Omental fat pad (tissue), 4 donors: ENCODE data around the gene GPX1. TPM values are rescaled to one million over a fixed set of nuclear protein-coding genes. Genes with fewer than 3 reads are reported as not detected.
A peak's percentile ranks its signal among the peaks of the same experiment; 100 is the strongest.
"Not testable (repeated sequence)": the region's sequence is repeated elsewhere in the genome, so short reads cannot be mapped to it uniquely, and the experiment has no call there.

ENCODE experiments used
- ATAC-seq: fragments of 150-250 bp; one replicate; pipeline ENCODE4 v1.9.1; 2016; ENCODE audit warnings: mild to moderate bottlenecking, moderate library complexity; ENCODE audit not compliant: low FRiP score
- DNase-seq: peaks from one replicate; pipeline ENCODE4 v3.0.0-alpha.2; 2019; ENCODE audit warnings: low spot score
- total RNA-seq, 4 donors: library from RNA; depleted of rRNA; stranded (reverse); fragments of >200 nt; gene quantifications; one replicate each; pipeline ENCODE4 v1.1.0, GENCODE V29; 2016
- TF ChIP-seq, protein P1 (sequence below), 3 donors: fragments of 450-650 bp; IDR thresholded peaks; one replicate each; pipeline ENCODE4 v1.5.1; 2016 to 2017; ENCODE audit warnings: antibody characterized with exemption in 3 of 3, mild to moderate bottlenecking in 3 of 3, moderate library complexity in 2 of 3

The GPX1 gene
- total RNA-seq, 4 donors from 2014 or later = 318 to 730 (median 464) TPM

DNA sequence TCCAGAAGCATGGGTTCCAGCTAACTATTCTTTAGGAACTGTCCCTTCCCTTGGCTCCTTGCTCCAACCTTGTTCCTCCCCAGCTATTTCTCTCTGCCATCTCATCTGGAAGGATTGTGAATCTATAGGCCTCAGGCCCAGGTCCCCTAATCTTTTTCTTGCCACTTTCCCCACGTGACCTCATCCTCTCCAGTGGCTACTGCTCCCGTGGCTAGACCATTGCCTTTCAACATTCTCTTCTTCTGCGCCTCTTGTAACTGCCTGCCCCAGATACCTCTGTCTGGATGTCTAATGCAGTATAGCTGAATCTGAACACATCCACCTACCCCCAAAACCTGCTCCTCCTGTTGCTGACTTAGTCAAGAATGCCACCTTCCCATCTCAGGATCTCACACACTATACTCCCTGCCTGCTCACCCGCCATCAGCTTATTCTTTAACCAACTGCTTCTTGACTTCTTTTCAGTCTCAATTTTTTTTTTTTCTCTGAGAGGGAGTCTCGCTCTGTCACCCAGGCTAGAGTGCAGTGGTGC is 5.2 kb downstream of the GPX1 start:
- no peak for DNase-seq
- TF ChIP-seq, protein P1, sequence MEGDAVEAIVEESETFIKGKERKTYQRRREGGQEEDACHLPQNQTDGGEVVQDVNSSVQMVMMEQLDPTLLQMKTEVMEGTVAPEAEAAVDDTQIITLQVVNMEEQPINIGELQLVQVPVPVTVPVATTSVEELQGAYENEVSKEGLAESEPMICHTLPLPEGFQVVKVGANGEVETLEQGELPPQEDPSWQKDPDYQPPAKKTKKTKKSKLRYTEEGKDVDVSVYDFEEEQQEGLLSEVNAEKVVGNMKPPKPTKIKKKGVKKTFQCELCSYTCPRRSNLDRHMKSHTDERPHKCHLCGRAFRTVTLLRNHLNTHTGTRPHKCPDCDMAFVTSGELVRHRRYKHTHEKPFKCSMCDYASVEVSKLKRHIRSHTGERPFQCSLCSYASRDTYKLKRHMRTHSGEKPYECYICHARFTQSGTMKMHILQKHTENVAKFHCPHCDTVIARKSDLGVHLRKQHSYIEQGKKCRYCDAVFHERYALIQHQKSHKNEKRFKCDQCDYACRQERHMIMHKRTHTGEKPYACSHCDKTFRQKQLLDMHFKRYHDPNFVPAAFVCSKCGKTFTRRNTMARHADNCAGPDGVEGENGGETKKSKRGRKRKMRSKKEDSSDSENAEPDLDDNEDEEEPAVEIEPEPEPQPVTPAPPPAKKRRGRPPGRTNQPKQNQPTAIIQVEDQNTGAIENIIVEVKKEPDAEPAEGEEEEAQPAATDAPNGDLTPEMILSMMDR (IDR thresholded peaks at IDR 0.05) = no peak
- no peak for ATAC-seq

DNA sequence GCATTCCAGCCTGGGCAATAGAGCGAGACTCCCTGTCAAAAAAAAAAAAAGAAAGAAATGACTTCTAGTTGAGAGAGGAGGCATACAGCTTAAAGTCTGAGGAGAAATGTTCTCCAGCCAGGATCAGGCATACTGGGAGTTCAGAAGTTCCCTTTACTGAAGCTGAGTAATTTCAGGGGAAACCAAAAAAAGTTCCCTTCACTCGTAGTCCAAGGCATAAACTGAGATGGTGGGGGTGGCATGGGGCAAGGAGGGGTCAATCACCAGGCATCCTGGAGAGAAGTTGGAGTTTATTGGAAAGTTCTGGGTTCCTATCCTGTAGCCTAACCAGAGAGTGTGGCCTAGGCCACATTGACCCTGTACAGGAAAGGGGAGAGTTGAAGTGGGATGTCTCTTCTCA is 5.9 kb downstream of the GPX1 start:
- TF ChIP-seq, protein P1 (IDR thresholded peaks at IDR 0.05) = no peak
- DNase-seq (no peak), ATAC-seq (no peak)

DNA sequence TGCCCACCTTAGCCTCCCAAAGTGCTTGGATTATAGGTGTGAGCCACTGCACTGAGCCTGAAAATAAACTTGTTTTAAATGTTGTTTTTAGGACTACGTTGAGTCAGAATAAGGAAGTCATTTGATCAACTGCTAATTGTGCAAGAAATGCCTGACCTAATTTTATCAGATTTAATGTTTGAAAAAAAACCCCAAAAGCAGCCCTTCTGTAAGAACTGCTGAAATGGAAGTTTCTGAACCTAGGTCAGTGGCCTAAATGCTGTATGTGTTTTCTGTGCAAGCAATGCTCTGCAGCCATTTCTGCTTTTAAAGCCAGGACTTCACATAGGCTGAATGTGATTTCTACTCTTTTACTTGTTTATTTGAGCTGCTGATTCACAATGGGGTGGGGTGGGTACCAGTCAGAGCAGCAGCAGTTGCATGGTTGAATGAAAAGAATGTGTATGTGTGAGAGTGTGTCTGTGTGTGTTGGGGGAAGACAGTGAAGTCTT is 6.6 kb downstream of the GPX1 start:
- no peak for DNase-seq
- TF ChIP-seq, protein P1 (IDR thresholded peaks at IDR 0.05) = no peak
- ATAC-seq = peak; percentile 60

DNA sequence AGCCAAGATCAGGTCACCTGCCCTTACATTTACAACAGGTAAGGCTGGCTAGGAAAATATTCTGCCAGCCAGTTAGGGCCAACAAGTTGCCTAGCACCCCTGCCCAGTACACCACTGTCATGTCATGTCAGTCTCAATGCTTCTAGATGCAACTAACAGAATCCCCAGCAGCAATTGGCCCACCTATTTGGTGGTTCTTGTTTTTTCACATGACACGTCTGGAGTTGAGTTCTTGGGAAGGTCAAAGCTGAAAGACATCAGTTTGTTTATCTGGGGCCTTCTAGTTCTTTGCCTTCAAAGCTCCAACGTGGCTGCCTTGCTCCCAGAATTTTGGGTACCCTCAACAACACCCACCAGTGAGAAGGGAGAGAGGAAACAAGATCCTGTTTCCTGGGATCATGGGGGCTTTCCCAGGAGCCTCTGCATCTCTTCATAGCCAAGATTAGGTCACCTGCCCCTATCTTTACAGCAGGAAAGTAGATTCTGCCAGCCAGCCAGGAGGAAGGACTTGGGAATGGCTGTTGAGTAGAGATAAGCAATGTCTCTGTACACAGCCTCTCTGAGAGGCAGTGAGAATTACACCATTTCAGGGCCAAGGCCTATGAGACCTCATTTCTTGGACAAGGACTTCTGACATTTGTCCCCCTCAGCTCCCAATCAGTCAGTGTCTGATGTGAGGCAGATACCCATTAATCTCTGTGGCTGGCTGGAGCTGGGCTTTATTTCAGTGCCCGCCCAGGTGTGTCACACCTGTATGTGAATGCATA is 8.6 kb downstream of the GPX1 start:
- TF ChIP-seq, protein P1 (IDR thresholded peaks at IDR 0.05) = no peak
- ATAC-seq (no peak), DNase-seq (no peak)

DNA sequence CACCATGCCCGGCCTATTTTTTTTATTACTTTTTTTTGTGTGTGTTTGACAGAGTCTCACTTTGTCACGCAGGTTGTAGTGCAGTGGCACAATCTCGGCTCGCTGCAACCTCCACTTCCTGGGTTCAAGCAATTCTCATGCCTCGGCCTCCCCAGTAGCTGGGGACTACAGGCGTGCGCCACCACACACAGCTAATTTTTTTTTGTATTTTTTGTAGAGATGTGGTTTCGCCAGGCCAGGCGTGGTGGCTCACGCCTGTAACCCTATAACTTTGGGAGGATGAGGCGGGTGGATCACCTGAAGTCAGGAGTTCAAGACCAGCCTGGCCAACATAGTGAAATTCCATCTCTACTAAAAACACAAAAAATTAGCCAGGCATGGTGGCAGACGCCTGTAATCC is 9.8 kb downstream of the GPX1 start:
- not testable (repeated sequence) for ATAC-seq, DNase-seq

DNA sequence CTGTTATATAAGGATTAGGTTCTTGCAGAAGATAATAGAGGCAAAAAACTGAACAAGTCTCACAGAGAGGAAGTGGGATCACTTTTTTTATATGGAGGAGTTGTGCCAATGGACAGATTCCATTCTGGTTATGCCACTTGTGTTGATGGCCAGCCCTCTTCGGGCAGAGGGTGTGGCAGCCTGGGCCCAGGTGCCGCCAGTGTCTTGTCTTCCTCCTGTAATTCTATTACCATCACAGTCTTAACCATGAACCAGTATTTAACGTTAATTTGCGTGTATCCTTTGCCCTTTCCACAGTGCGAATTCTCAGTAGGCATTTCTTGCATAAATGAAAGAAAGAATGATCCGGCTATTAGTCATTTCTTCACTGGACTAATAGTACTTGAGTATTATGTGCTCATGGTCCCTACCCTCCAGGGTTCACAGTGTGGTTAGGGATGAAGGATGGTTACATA is 11.3 kb downstream of the GPX1 start:
- ATAC-seq = no peak
- TF ChIP-seq, protein P1 (IDR thresholded peaks at IDR 0.05) = no peak
- no peak for DNase-seq

DNA sequence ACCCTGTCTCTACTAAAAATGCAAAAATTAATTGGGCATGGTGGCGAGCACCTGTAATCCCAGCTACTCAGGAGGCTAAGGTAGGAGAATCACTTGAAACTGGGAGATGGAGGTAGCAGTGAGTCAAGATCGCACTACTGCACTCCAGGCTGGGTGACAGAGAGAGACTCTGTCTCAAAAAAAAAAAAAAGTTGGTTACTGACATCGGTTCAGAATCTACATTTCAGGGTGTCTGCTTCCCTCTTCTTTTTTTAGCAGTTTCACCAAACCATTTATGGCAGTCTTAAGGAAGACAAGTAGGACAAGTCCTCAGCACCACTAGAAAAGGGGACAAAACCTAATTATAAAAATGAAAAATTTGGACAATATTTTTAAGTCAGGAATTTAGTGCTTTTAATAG is 15.0 kb downstream of the GPX1 start:
- TF ChIP-seq, protein P1 (IDR thresholded peaks at IDR 0.05) = no peak
- DNase-seq (no peak), ATAC-seq (no peak)
